ENCODE measurements around the gene SF3B3. TPM values are rescaled to one million over a fixed set of nuclear protein-coding genes. Genes with fewer than 3 reads are reported as not detected.
"Not testable (repeated sequence)": the region's sequence is repeated elsewhere in the genome, so short reads cannot be mapped to it uniquely, and the experiment has no call there.

Gene SF3B3
- polyA plus RNA-seq, 10 donors, result 174 to 266 (median 220) TPM

- DNase-seq, result no peak
Observed at GRCh38 chr16:70586731-70587130, 63.1 kb downstream of the SF3B3 start.

DNA sequence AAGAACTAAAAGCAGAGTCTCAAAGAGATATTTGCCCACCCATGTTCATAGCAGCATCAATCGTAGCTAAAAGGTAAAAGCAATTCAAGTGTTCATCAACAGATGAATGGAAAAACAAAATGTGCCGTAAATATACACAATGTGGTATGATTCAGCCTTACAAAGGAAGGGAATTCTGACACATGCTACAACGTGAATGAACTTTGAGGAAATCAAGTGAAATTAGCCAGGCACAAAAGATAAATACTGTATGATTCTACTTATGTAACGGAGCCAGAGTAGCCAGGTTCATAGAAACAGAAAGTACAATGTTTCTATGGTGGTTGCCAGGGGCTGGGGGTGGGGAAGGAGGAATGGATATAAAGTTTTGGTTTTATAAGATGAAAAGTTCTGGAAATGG, 64.9 kb downstream of the SF3B3 start:
- no peak for DNase-seq

DNA sequence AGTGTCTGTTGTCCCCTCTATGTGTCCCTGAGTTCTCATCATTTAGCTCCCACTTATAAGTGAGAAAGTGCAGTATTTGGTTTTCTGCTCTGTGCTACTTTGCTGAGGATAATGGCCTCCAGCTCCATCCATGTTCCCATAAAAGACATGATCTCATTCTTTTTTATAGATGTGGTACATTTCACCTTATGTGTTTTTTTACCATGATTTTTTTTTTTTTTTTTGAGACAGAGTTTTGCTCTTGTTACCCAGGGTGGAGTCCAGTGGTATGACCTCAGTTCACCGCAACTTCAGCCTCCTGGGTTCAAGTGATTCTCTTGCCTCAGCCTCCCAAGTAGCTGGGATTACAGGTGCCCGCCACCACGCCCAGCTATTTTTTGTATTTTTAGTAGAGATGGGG, 65.8 kb downstream of the SF3B3 start:
- DNase-seq, result not testable (repeated sequence)

DNA sequence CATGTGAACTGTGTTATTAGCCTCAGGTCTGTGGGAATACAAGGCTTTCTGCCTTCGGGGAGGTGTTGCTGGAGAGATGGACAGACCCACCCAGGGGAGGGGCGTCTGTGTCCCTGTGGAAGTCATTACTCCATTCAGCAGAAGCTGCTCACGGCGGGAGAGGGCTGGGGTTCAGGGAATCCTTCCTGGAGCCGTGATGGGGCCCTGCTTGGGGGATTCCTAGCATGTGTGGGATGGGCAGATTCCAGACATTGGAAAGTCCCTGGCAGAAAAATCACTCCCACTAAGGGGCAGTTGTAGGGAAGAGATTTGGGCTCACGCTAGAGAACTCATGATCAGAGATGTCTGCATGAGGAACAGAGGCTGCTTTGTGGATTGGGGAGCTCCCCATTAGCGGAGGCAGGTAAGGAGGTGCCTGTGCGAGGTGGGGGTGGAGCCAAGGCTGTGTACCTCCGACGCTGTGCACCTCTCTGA, 66.4 kb downstream of the SF3B3 start:
- DNase-seq, result peak; percentile 39 to 89 (median 69)

DNA sequence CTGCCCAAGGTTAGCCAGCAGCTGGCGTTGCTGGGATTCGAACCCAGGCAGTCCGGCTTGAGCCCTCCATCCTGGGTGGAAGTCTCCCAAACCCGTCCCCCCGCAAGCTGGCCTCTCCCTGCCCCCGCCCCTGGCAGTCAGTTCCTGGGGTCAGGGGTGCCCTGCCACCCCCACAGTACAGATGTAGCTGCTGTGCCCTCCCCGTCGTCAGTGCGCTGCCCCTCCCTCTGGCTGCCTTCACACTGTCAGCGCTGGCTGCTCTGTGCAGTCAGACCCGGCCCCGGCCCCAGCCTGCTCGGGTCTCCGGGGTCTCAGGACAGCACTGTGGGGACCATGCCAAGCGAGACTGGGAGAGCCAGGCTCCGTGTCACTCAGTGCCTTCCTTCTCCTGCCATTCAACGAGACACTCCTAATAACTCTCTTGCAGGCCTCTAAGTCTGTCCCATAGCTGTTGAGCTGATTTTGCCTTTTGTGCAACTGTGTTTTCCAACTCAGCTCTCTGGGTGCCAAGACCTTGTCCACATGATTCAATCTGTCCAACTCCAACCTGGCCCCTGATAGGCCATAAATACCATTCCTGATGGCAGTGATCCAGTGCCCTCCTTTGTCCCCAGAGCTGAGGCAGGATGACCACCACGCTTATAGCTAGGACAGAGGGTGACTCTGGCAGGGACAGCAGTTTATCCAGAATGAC, 67.3 kb downstream of the SF3B3 start:
- peak in 1 of 3 donors; percentile 69 for DNase-seq

DNA sequence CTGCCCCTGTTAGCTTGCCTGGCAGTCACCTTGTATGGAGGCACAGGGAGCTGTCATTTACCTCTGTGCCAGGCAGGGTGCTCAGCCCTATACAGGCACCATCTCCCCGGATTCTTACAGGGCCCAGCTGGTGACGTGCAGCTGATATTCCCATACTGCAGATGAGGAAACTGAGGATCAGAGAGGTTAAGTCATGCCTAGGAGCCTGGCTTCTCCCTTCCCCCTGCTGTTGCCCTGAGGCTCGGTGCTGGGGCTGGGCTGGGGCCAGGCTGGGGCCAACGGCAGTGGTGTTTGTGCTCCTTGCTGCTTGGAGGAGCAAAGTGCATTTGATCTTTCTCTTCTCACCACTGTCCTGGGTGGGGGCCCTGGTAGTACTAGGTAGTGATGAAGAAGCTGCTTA, 68.0 kb downstream of the SF3B3 start:
- DNase-seq, result no peak

DNA sequence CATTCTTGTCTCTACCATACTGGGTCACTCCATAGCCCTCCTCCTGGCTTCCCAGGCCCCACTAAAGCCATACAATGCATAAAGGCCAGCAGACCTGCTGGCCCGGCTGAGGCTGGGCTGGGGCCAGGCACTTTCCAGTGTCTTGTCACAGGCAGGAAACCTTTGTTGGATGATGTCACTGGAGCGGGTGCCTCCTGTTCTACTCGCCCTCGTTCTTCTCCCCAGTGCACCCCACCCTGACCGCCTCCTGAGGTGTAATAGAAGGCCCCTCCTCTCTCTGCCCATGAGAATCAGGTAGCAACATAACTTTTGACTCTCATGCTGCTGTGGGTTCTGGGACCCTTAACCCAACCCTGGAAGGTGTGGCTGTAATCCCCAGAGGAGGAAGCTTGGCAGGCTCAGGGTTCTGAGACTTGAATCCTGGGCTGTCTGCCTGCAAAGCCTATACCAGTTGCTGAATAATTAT, 68.5 kb downstream of the SF3B3 start:
- DNase-seq, result peak in 2 of 3 donors; percentile 44 to 73

DNA sequence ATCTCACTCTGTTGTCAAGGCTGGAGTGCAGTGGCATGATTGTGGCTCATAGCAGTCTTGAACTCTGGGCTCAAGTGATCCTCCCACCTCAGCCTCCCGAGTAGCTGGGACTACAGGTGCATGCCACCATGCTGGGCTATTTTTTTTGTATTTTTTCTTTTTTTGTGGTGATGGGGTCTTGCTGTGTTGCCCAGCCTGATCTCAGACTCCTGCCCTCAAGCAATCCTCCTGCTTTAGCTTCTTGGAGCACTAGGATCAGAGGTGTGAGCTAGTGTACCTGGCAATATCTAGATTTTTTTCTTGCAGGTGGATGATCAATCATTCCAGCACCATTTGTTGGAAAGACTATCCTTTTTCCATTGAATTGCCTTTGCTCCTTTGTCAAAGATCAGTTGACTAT, 69.9 kb downstream of the SF3B3 start:
- DNase-seq, result no peak

DNA sequence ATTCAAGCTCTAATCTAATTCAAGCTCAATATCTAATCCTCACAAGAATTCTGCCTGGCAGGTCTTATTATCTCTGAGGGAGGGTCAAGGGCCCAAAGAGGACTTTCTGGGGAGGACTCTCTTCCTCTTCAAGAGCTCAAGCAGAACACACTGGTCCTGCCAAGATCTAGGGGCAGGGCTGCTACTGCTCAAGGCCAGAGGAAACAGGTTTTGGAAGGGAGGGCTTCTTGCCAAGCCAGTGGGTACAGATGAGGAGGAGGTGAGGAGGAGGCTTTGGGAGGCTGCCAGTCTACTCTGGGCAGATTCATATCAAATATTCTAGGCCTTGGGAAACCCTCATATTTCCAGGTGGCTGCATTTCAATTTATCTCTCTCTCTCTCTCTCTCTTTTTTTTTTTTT, 71.0 kb downstream of the SF3B3 start:
- no peak for DNase-seq

- DNase-seq, result peak in 1 of 3 donors; percentile 64
Observed at GRCh38 chr16:70597135-70597835, 73.7 kb downstream of the SF3B3 start.

GRCh38 chr16:70598937-70599503, 75.4 kb downstream of the SF3B3 start:
- DNase-seq, result no peak

DNA sequence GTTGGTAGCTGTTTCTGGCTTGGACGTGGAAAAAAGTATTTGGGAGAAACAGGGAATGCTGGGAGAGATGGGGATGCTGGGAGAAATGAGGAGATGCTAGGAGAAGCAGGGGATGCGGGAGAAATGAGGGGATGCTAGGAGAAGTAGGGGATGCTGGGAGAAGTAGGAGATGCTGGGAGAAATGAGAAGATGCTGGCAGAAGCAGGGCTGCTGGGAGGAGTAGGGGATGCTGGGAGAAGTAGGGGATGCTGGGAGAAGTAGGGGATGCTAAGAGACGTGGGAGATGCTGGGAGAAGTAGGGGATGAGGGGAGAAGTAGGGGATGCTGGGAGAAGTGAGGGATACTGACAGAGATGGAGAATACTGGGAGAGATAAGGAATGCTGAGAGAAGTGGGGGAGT, 77.1 kb downstream of the SF3B3 start:
- DNase-seq, result no peak

DNA sequence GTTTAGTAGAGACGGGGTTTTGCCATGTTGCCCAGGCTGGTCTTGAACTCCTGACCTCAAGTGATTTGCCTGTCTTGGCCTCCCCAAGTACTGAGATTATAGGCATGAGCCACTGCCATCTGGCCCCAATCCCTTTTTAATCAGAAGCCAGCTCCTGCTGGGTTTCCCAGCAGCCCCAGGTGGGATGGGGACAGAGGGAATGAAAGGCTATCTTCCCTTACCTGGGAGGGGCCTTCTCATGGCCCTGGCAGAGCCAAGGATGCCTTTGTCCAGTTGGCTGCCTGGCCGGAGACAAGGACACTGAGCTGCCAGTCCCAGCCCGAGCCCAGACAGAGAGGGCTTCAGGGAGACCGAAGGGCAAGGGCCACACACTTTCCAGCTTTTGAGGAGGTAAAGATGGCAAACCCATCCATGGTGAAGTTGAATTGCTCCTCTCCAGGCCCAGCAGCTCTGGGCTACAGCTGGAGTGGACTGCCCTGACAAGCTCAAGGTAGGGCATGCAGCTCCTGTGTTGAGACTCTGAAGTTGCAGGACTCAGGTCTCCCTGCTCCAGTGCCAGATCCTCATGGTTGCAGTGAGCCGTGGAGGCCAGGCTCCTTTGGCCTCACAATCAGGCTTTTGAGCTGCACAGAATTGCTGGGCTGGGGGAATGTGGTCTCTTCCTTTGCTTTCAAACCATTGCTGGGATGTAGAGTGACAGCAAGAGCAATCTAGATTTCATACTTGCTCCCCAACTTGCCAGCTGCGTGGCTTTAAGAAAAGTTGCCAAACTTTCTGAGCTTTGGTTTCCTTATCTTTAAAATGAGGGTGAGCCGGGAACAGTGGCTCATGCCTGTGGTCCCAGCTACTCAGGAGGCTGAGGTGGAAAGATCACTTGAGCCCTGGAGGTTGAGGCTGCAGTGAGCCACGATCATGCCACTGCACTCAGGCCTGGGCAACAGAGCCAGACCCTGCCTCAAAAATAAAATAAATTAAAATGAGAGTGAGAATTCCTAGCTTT, 78.3 kb downstream of the SF3B3 start:
- no peak for DNase-seq

GRCh38 chr16:70602831-70603230, 79.2 kb downstream of the SF3B3 start:
- no peak for DNase-seq

GRCh38 chr16:70604407-70605282, 81.0 kb downstream of the SF3B3 start:
- DNase-seq, result no peak

GRCh38 chr16:70605283-70605657, 81.7 kb downstream of the SF3B3 start:
- DNase-seq, result no peak

- DNase-seq, result no peak
Observed at GRCh38 chr16:70608521-70608920, 84.9 kb downstream of the SF3B3 start.

DNA sequence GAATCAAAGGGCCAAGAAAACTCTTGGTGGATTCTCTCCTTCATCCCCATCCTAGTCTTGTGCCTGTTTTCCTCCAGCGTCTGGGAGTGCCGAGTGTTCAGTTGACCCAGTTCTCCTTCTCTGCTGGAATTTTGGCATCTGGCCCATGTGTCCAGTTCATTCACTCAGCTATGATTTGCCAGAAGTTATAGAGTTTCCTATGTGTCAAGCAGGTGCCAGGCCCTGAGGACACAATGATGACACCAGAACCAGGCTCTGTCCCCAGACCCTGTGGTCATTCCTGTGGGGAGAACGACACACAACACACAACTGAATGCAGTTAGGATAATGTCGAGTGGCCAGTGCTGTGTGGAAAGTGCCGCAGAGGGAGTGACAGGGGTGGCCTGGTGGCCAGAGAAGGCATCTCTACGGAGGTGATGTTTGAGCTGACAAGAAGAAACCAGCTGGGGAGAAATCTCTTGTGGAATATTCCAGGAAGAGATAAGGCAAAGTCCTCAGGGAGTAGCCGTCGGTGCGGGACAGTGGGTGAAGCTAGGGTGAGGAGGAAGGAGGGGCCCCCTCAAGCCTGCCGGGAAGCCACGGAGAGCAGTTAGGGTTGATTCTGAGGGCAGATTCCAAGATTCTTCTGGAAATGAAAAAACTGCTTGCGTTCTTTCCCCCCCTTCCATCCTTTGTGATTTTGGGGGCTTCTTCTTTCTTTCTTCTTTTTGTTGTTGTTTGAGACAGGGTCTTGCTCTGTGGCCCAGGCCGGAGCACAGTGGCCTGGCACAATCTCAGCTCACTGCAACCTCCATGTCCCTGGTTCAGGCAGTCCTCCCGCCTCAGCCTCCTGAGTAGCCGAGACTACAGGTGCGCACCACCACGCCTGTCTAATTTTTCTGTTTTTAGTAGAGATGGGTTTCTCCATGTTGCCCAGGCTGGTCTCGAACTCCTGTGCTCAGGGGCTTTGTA, 86.9 kb downstream of the SF3B3 start:
- DNase-seq, result no peak

DNA sequence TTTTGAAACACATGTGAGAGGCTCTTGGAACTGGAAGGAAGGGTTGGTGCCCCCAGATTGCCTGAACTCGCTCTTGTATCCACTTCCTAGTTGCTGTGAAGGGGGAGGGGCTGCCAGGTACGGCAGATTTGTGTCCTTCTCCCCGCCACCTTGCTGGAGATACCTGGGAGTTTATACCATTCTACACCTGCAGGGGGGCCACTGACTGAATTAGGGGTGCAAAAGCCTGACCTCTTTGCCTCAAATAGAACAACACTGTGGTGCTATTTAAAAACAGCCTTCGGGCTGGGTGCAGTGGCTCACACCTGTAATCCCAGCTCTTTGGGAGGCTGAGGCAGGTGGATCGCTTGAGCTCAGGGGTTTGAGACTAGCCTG, 87.6 kb downstream of the SF3B3 start:
- no peak for DNase-seq
